ENCODE data around the gene SUZ12. TPM values are rescaled to one million over a fixed set of nuclear protein-coding genes. Genes with fewer than 3 reads are reported as not detected.
"Not testable (repeated sequence)": the region's sequence is repeated elsewhere in the genome, so short reads cannot be mapped to it uniquely, and the experiment has no call there.

Gene SUZ12
- polyA plus RNA-seq, 1 of the 3 experiments (the other 2 are of a cell fraction) = 6.3 TPM

DNA sequence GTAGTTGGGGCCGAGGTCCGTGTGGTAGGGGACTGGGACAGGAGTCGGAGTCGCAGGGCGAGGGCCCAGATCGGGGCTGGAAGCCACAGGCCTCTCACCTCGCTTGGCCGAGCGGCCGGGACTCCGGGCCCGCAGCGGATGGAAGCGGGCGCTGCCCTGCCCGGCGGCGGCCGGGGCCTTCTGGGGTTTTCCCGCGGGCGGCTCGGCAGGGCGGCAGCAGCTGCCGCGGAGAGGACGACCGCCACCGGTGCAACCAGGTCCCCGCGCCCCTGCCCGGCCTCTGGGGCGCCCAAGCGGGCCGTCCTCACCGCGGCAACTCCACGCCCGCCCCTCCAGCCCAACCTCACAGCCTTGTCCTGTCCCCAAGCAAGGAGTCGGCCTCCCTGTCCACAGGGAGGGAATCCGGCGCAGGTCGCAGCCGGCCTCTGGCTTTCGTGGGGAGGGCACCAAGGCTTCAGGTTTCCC, 19.7 kb upstream of the SUZ12 start:
- no peak for DNase-seq
- Histone ChIP-seq H3K9me3 (no peaks in the 10 kb centered on the region), H3K9ac (no peak overlapping the region), H2AFZ (ENCODE audit: low read depth) (no peak overlapping the region), H3F3A (replicated peaks; ENCODE audit: insufficient read depth) (peaks cover 22% of the 10 kb centered on the region), H3K27ac (ENCODE audit: low read depth in 2 of 2, low read length in 1 of 2) (no peak overlapping the region), H3K79me2 (ENCODE audit: insufficient read depth) (no peaks in the 10 kb centered on the region), H3K4me1 (ENCODE audit: control insufficient read depth in 1 of 2, insufficient read depth in 2 of 2, low read depth in 1 of 2, low read length in 1 of 2) (0 out of 4 replicates have a peak, but pooled peaks cover 0 to 5% of the 10 kb centered on the region in 2 experiments), H4K20me1 (ENCODE audit: insufficient read depth) (no peaks in the 10 kb centered on the region), H3K9me2 (no peaks in the 10 kb centered on the region), H3K27me3 (ENCODE audit: insufficient read depth) (no peaks in the 10 kb centered on the region), H3K4me3 (ENCODE audit: low read depth in 2 of 2, low read length in 1 of 2) (no peak overlapping the region), H3K4me2 (no peak overlapping the region), H3K36me3 (replicated peaks in 1 of 2; ENCODE audit: control insufficient read depth in 1 of 2, insufficient read depth in 2 of 2, low read length in 1 of 2) (no peaks in the 10 kb centered on the region)
- POLR2A ChIA-PET = no interaction called here
- CTCF ChIA-PET = interaction anchor here (1.4 kb wide), 1 partner anchor 9 kb away, joined by 3 read pairs; no protein-coding TSS in a partner anchor
- TF ChIP-seq TCF12 (IDR thresholded peaks at IDR 0.05) (no peak), JUND (IDR thresholded peaks at IDR 0.05) (no peak), FOSL2 (IDR thresholded peaks at IDR 0.05; ENCODE audit: borderline replicate concordance, low read depth) (no peak), GATA2 (CRISPR knock-in tag; IDR thresholded peaks at IDR 0.05) (no peak), MEF2A (IDR thresholded peaks at IDR 0.05; ENCODE audit: borderline replicate concordance, low read depth) (no peak), NRF1 (IDR thresholded peaks at IDR 0.05; ENCODE audit: low read depth, low read length) (no peak), TAF1 (IDR thresholded peaks at IDR 0.05; ENCODE audit: borderline replicate concordance, low read depth, low read length) (no peak), EZH2phosphoT487 (IDR thresholded peaks at IDR 0.05; ENCODE audit: borderline replicate concordance, low read depth) (no peak), YY1 (IDR thresholded peaks at IDR 0.05; ENCODE audit: low read depth) (no peak), RCOR1 (IDR thresholded peaks at IDR 0.05; ENCODE audit: low read length) (no peak)
- TF ChIP-seq, protein P1, sequence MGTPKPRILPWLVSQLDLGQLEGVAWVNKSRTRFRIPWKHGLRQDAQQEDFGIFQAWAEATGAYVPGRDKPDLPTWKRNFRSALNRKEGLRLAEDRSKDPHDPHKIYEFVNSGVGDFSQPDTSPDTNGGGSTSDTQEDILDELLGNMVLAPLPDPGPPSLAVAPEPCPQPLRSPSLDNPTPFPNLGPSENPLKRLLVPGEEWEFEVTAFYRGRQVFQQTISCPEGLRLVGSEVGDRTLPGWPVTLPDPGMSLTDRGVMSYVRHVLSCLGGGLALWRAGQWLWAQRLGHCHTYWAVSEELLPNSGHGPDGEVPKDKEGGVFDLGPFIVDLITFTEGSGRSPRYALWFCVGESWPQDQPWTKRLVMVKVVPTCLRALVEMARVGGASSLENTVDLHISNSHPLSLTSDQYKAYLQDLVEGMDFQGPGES (IDR thresholded peaks at IDR 0.05; ENCODE audit: low read depth, low read length) = no peak
- TF ChIP-seq, protein P2, sequence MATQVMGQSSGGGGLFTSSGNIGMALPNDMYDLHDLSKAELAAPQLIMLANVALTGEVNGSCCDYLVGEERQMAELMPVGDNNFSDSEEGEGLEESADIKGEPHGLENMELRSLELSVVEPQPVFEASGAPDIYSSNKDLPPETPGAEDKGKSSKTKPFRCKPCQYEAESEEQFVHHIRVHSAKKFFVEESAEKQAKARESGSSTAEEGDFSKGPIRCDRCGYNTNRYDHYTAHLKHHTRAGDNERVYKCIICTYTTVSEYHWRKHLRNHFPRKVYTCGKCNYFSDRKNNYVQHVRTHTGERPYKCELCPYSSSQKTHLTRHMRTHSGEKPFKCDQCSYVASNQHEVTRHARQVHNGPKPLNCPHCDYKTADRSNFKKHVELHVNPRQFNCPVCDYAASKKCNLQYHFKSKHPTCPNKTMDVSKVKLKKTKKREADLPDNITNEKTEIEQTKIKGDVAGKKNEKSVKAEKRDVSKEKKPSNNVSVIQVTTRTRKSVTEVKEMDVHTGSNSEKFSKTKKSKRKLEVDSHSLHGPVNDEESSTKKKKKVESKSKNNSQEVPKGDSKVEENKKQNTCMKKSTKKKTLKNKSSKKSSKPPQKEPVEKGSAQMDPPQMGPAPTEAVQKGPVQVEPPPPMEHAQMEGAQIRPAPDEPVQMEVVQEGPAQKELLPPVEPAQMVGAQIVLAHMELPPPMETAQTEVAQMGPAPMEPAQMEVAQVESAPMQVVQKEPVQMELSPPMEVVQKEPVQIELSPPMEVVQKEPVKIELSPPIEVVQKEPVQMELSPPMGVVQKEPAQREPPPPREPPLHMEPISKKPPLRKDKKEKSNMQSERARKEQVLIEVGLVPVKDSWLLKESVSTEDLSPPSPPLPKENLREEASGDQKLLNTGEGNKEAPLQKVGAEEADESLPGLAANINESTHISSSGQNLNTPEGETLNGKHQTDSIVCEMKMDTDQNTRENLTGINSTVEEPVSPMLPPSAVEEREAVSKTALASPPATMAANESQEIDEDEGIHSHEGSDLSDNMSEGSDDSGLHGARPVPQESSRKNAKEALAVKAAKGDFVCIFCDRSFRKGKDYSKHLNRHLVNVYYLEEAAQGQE (IDR thresholded peaks at IDR 0.05; ENCODE audit: low read depth, low read length) = no peak
- TF ChIP-seq, protein P3, sequence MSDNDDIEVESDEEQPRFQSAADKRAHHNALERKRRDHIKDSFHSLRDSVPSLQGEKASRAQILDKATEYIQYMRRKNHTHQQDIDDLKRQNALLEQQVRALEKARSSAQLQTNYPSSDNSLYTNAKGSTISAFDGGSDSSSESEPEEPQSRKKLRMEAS (IDR thresholded peaks at IDR 0.05; ENCODE audit: low read depth) = no peak
- TF ChIP-seq, protein P4, sequence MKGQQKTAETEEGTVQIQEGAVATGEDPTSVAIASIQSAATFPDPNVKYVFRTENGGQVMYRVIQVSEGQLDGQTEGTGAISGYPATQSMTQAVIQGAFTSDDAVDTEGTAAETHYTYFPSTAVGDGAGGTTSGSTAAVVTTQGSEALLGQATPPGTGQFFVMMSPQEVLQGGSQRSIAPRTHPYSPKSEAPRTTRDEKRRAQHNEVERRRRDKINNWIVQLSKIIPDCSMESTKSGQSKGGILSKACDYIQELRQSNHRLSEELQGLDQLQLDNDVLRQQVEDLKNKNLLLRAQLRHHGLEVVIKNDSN (IDR thresholded peaks at IDR 0.05; ENCODE audit: borderline replicate concordance, low read depth) = no peak
- WGBS (ENCODE audit: low lambda C conversion rate) = 96% methylated on average over 6 of the region's 45 CpGs

DNA sequence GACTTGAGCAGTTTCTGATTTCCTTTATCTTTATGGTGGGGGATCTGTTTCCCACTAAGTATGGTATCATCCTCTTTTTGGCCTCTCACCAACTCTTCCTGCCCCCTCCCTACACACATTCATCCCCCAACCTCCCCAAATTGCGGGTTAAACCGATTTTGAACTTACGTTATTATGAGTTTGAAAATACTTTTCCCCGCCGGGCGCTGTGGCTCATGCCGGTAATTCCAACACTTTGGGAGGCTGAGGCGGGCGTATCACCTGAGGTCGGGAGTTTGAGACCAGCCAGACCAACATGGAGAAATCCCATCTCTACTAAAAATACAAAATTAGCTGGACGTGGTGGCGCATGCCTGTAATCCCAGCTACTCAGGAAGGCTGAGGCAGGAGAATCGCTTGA, 19.1 kb upstream of the SUZ12 start:
- H3K9me2 ChIP-seq; H2AFZ ChIP-seq (ENCODE audit: low read depth); H3K79me2 ChIP-seq (ENCODE audit: insufficient read depth); POLR2A ChIA-PET; DNase-seq; H3K4me1 ChIP-seq (ENCODE audit: control insufficient read depth in 1 of 2, insufficient read depth in 2 of 2, low read depth in 1 of 2, low read length in 1 of 2); H3K9ac ChIP-seq; H3K4me3 ChIP-seq (ENCODE audit: low read depth in 2 of 2, low read length in 1 of 2); H3K27me3 ChIP-seq (ENCODE audit: insufficient read depth); H3K4me2 ChIP-seq; H3K36me3 ChIP-seq (replicated peaks in 1 of 2; ENCODE audit: control insufficient read depth in 1 of 2, insufficient read depth in 2 of 2, low read length in 1 of 2); H3K9me3 ChIP-seq; H4K20me1 ChIP-seq (ENCODE audit: insufficient read depth); H3K27ac ChIP-seq (ENCODE audit: low read depth in 2 of 2, low read length in 1 of 2): not testable (repeated sequence)
- CTCF ChIA-PET = interaction anchor here (1.4 kb wide), 1 partner anchor 10 kb away, joined by 3 read pairs; no protein-coding TSS in a partner anchor
- WGBS (ENCODE audit: low lambda C conversion rate) = 96% methylated on average over 13 of the region's 13 CpGs
- H3F3A ChIP-seq (replicated peaks; ENCODE audit: insufficient read depth) = peaks cover 22% of the 10 kb centered on the region
